ENCODE data around the gene PDE1C. TPM values are rescaled to one million over a fixed set of nuclear protein-coding genes. Genes with fewer than 3 reads are reported as not detected.
"Not testable (repeated sequence)": the region's sequence is repeated elsewhere in the genome, so short reads cannot be mapped to it uniquely, and the experiment has no call there.

PDE1C gene
- total RNA-seq, 1 experiment from 2014 or later = 0.11 TPM

- Histone ChIP-seq H3K27me3 (replicated peaks) (no peaks in the 10 kb centered on the region), H3K9me3 (replicated peaks) (no peaks in the 10 kb centered on the region), H3K4me3 (no peak overlapping the region), H3K27ac (no peak overlapping the region), H3K4me1 (replicated peaks) (no peaks in the 10 kb centered on the region), H3K36me3 (no peaks in the 10 kb centered on the region)
- DNase-seq (ENCODE audit: low read depth in 1 of 2, low spot score in 2 of 2) = no peak
Measured at GRCh38 chr7:32025381-32026082, 44.7 kb downstream of the PDE1C start.

GRCh38 chr7:32023376-32023775, 46.8 kb downstream of the PDE1C start:
- no peak for DNase-seq (ENCODE audit: low read depth in 1 of 2, low spot score in 2 of 2)
- Histone ChIP-seq H3K36me3 (no peaks in the 10 kb centered on the region), H3K27me3 (replicated peaks) (no peaks in the 10 kb centered on the region), H3K4me1 (replicated peaks) (no peaks in the 10 kb centered on the region), H3K9me3 (replicated peaks) (no peaks in the 10 kb centered on the region), H3K27ac (no peak overlapping the region), H3K4me3 (no peak overlapping the region)

- Histone ChIP-seq H3K27me3 (replicated peaks) (no peaks in the 10 kb centered on the region), H3K36me3 (no peaks in the 10 kb centered on the region)
- no peak for DNase-seq (ENCODE audit: low read depth in 1 of 2, low spot score in 2 of 2)
Measured at GRCh38 chr7:32022966-32023365, 47.2 kb downstream of the PDE1C start.

GRCh38 chr7:32020551-32021159, 49.6 kb downstream of the PDE1C start:
- H3K4me1 ChIP-seq (replicated peaks) = no peaks in the 10 kb centered on the region
- H3K27me3 ChIP-seq (replicated peaks) = no peaks in the 10 kb centered on the region
- H3K9me3 ChIP-seq (replicated peaks) = no peaks in the 10 kb centered on the region
- no peak overlapping the region for H3K4me3 ChIP-seq
- no peak for DNase-seq (ENCODE audit: low read depth in 1 of 2, low spot score in 2 of 2)
- no peaks in the 10 kb centered on the region for H3K36me3 ChIP-seq
- no peak overlapping the region for H3K27ac ChIP-seq

More at GRCh38 chr7:32022966-32023365, 47.2 kb downstream of the PDE1C start:
- no peaks in the 10 kb centered on the region for H3K9me3 ChIP-seq (replicated peaks)
- H3K27ac ChIP-seq = no peak overlapping the region
- no peak overlapping the region for H3K4me3 ChIP-seq
- no peaks in the 10 kb centered on the region for H3K4me1 ChIP-seq (replicated peaks)

- no peak for DNase-seq (ENCODE audit: low read depth in 1 of 2, low spot score in 2 of 2)
- no peak overlapping the region for H3K27ac ChIP-seq
- no peaks in the 10 kb centered on the region for H3K4me1 ChIP-seq (replicated peaks)
- no peaks in the 10 kb centered on the region for H3K36me3 ChIP-seq
- no peaks in the 10 kb centered on the region for H3K27me3 ChIP-seq (replicated peaks)
- H3K4me3 ChIP-seq = no peak overlapping the region
- H3K9me3 ChIP-seq (replicated peaks) = no peaks in the 10 kb centered on the region
Measured at GRCh38 chr7:32018845-32019578, 51.2 kb downstream of the PDE1C start.

- no peak for DNase-seq (ENCODE audit: low read depth in 1 of 2, low spot score in 2 of 2)
- Histone ChIP-seq H3K27me3 (replicated peaks) (no peaks in the 10 kb centered on the region), H3K27ac (no peak overlapping the region), H3K36me3 (no peaks in the 10 kb centered on the region), H3K4me3 (no peak overlapping the region), H3K9me3 (replicated peaks) (no peaks in the 10 kb centered on the region), H3K4me1 (replicated peaks) (no peaks in the 10 kb centered on the region)
Measured at GRCh38 chr7:32015133-32015532, 55.1 kb downstream of the PDE1C start.

- H3K27me3 ChIP-seq (replicated peaks); H3K9me3 ChIP-seq (replicated peaks); H3K4me3 ChIP-seq; H3K36me3 ChIP-seq; H3K27ac ChIP-seq; H3K4me1 ChIP-seq (replicated peaks); DNase-seq (ENCODE audit: low read depth in 1 of 2, low spot score in 2 of 2): not testable (repeated sequence)
Measured at GRCh38 chr7:32013471-32013870, 56.7 kb downstream of the PDE1C start.

GRCh38 chr7:32005577-32005976, 64.6 kb downstream of the PDE1C start:
- H3K4me3 ChIP-seq = no peak overlapping the region
- no peak for DNase-seq (ENCODE audit: low read depth in 1 of 2, low spot score in 2 of 2)

GRCh38 chr7:32001948-32002347, 68.3 kb downstream of the PDE1C start:
- no peak for DNase-seq (ENCODE audit: low read depth in 1 of 2, low spot score in 2 of 2)
- no peak overlapping the region for H3K4me3 ChIP-seq
- H3K9me3 ChIP-seq (replicated peaks) = peaks cover 8% of the 10 kb centered on the region; the same call in 1 of the 2 replicates
- H3K4me1 ChIP-seq (replicated peaks) = no peaks in the 10 kb centered on the region
- no peaks in the 10 kb centered on the region for H3K36me3 ChIP-seq
- H3K27me3 ChIP-seq (replicated peaks) = no peaks in the 10 kb centered on the region
- H3K27ac ChIP-seq = no peak overlapping the region

More at GRCh38 chr7:32005577-32005976, 64.6 kb downstream of the PDE1C start:
- H3K27ac ChIP-seq = no peak overlapping the region
- H3K36me3 ChIP-seq = no peaks in the 10 kb centered on the region
- H3K4me1 ChIP-seq (replicated peaks) = no peaks in the 10 kb centered on the region
- 0 out of 2 replicates have a peak, but pooled peaks cover 8% of the 10 kb centered on the region for H3K9me3 ChIP-seq (replicated peaks)
- no peaks in the 10 kb centered on the region for H3K27me3 ChIP-seq (replicated peaks)

GRCh38 chr7:31997423-31997822, 72.8 kb downstream of the PDE1C start:
- no peak for DNase-seq (ENCODE audit: low read depth in 1 of 2, low spot score in 2 of 2)
- Histone ChIP-seq H3K4me1 (replicated peaks) (no peaks in the 10 kb centered on the region), H3K9me3 (replicated peaks) (peaks cover 8% of the 10 kb centered on the region; the same call in 1 of the 2 replicates), H3K27ac (no peak overlapping the region), H3K4me3 (no peak overlapping the region), H3K27me3 (replicated peaks) (no peaks in the 10 kb centered on the region), H3K36me3 (no peaks in the 10 kb centered on the region)

GRCh38 chr7:31995134-31995533, 75.1 kb downstream of the PDE1C start:
- H3K9me3 ChIP-seq (replicated peaks) = no peaks in the 10 kb centered on the region; the same call in 1 of the 2 replicates
- H3K27ac ChIP-seq = no peak overlapping the region
- no peak overlapping the region for H3K4me3 ChIP-seq
- H3K4me1 ChIP-seq (replicated peaks) = peaks cover 12% of the 10 kb centered on the region
- no peaks in the 10 kb centered on the region for H3K27me3 ChIP-seq (replicated peaks)
- H3K36me3 ChIP-seq = no peaks in the 10 kb centered on the region
- no peak for DNase-seq (ENCODE audit: low read depth in 1 of 2, low spot score in 2 of 2)

- no peak overlapping the region for H3K4me3 ChIP-seq
- H3K36me3 ChIP-seq = no peaks in the 10 kb centered on the region
- DNase-seq (ENCODE audit: low read depth in 1 of 2, low spot score in 2 of 2) = no peak
- peaks cover 22% of the 10 kb centered on the region for H3K4me1 ChIP-seq (replicated peaks)
- no peaks in the 10 kb centered on the region for H3K9me3 ChIP-seq (replicated peaks)
- no peaks in the 10 kb centered on the region for H3K27me3 ChIP-seq (replicated peaks)
- no peak overlapping the region for H3K27ac ChIP-seq
Measured at GRCh38 chr7:31991846-31992245, 78.4 kb downstream of the PDE1C start.

GRCh38 chr7:31991406-31991805, 78.8 kb downstream of the PDE1C start:
- no peaks in the 10 kb centered on the region for H3K9me3 ChIP-seq (replicated peaks)
- H3K4me1 ChIP-seq (replicated peaks) = peaks cover 26% of the 10 kb centered on the region
- no peak overlapping the region for H3K4me3 ChIP-seq
- no peaks in the 10 kb centered on the region for H3K27me3 ChIP-seq (replicated peaks)
- no peak for DNase-seq (ENCODE audit: low read depth in 1 of 2, low spot score in 2 of 2)
- H3K27ac ChIP-seq = no peak overlapping the region
- H3K36me3 ChIP-seq = no peaks in the 10 kb centered on the region
